ENCODE measurements around the gene SEMA6D.

SEMA6D gene

DNA sequence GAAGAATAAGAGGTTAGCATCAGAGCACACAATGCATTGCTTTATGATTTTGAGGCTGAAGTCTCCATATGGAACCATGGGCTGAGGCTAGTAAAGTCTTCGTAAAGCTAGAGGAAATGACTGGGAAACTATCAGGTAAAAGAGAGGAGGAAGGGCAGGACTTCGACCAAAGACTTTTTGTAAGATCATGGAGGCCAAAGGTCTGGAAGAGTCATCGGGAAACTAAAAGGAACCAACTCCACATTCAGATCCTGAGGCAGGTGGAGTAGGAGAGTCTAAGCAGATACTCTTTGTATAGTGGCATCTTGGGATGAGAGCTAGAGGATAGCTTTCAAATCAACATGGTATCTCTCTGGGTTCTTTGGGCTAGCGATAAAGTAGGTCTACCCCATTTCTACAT is 36.3 kb downstream of the SEMA6D start:
- no peaks in the 10 kb centered on the region for H3K36me3 ChIP-seq (ENCODE audit: control insufficient read depth, insufficient read depth, low read length)
- no peaks in the 10 kb centered on the region for H3K4me1 ChIP-seq (ENCODE audit: control insufficient read depth, insufficient read depth, low read length)
- no peak overlapping the region for H3K27ac ChIP-seq (ENCODE audit: low read depth, low read length)
- H3K9ac ChIP-seq (ENCODE audit: low read length), result no peak overlapping the region
- no peak overlapping the region for H3K4me3 ChIP-seq (ENCODE audit: low read length)
- no peaks in the 10 kb centered on the region for H3K27me3 ChIP-seq (ENCODE audit: control insufficient read depth, insufficient read depth, low read length)

DNA sequence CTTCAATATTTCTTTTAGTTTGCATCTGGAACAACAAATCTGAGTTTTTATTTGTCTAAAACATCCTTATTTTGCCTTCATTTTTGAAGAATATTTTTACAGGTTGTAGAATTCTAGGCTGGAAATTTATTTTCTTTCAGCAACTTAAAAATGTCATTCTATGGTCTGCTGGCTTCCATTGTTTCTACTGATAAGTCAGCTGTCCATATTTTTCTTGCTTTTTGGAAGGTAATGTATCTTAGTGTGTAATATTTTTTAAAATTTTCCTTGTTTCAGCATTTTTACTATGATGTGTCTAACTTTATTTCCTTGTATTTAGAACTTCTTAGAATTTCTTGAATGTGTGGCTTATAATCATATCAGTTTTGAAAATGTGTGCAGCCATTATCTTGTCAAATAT is 37.0 kb downstream of the SEMA6D start:
- no peaks in the 10 kb centered on the region for H3K36me3 ChIP-seq (ENCODE audit: control insufficient read depth, insufficient read depth, low read length)
- no peaks in the 10 kb centered on the region for H3K4me1 ChIP-seq (ENCODE audit: control insufficient read depth, insufficient read depth, low read length)
- H3K9ac ChIP-seq (ENCODE audit: low read length), result no peak overlapping the region
- no peaks in the 10 kb centered on the region for H3K27me3 ChIP-seq (ENCODE audit: control insufficient read depth, insufficient read depth, low read length)
- no peak overlapping the region for H3K4me3 ChIP-seq (ENCODE audit: low read length)
- H3K27ac ChIP-seq (ENCODE audit: low read depth, low read length), result no peak overlapping the region

DNA sequence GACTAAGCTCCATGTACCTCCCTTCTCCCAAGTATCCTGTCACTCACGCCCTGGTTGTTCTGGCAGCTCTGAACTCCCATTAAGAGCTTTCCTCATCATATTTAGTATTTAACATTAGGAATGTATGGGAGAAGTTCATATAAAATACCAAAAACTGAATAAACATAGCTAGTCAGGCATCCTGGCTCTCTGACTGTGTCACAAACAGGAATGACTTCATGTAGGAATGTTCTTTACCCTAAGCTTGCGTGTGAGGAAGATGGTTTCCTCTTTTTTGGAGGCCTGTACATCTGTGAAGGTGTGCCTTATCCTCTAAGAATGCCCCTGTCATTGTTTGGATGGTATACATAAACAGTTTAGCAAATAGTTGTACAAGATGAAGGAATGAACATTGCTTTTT is 38.6 kb downstream of the SEMA6D start:
- Histone ChIP-seq H3K27ac (ENCODE audit: low read depth, low read length) (no peak overlapping the region), H3K9ac (ENCODE audit: low read length) (no peak overlapping the region), H3K4me3 (ENCODE audit: low read length) (no peak overlapping the region), H3K4me1 (ENCODE audit: control insufficient read depth, insufficient read depth, low read length) (no peaks in the 10 kb centered on the region), H3K27me3 (ENCODE audit: control insufficient read depth, insufficient read depth, low read length) (no peaks in the 10 kb centered on the region), H3K36me3 (ENCODE audit: control insufficient read depth, insufficient read depth, low read length) (no peaks in the 10 kb centered on the region)

DNA sequence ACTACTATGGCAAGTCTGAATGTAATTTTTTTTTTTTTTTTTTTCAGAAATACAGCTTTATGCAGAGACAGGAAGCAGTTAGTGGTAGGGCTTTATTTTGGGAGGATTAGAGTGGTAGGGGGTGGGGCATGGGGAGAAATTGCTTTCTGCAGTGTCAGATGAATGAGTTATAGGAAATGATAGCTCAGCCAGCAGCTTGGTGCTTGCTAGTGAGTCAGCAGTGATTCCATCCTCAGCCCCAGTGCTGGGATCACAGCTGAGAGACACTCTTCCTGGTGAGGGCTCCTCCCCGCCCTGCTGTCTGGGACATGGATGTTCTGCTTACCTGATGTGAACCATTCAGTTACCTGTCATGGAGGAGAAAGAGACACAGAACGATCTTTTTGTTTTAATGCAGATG is 39.6 kb downstream of the SEMA6D start:
- Histone ChIP-seq H3K9ac (ENCODE audit: low read length) (no peak overlapping the region), H3K36me3 (ENCODE audit: control insufficient read depth, insufficient read depth, low read length) (no peaks in the 10 kb centered on the region), H3K4me3 (ENCODE audit: low read length) (no peak overlapping the region), H3K27ac (ENCODE audit: low read depth, low read length) (no peak overlapping the region), H3K27me3 (ENCODE audit: control insufficient read depth, insufficient read depth, low read length) (no peaks in the 10 kb centered on the region), H3K4me1 (ENCODE audit: control insufficient read depth, insufficient read depth, low read length) (no peaks in the 10 kb centered on the region)

DNA sequence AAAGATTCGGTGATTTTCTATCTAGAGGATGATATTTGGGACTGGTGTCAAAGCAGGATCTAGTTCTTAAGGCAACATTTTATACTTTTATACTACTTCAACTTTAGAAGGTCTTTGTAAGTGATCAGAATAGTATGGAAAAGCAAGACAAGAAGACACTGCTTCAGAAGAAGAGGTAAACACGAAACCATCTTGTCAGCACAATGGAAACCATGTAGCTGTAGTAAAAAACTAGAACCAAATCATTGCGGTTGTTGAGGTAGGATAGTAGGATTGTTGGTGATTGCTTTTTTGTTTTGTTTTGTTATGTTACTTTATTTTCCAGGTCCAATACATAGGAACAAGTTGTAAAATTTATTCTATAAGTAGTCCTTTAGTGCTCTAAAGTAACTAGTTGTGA is 40.0 kb downstream of the SEMA6D start:
- no peak overlapping the region for H3K27ac ChIP-seq (ENCODE audit: low read depth, low read length)
- H3K4me3 ChIP-seq (ENCODE audit: low read length), result no peak overlapping the region
- H3K36me3 ChIP-seq (ENCODE audit: control insufficient read depth, insufficient read depth, low read length), result no peaks in the 10 kb centered on the region

DNA sequence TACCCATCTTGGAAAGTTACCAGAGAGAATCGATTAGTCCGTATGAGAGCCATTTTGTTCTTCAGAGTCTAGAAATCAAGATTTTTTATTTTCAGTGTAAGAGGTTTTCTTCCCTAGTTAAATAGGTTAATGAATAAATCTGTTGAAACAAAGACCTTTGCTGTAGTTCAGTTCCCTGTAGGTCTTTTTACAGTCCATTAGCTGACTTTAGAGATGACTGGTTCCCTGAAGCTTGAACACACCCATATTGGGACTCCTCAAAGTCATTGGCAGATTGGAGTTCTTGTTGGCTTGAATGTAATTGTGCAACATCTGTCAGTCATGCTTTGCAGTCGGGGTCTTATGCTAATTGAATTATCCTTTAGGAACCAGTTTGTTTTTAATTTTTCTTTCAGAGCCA is 45.3 kb downstream of the SEMA6D start:
- Histone ChIP-seq H3K27me3 (ENCODE audit: control insufficient read depth, insufficient read depth, low read length) (no peaks in the 10 kb centered on the region), H3K36me3 (ENCODE audit: control insufficient read depth, insufficient read depth, low read length) (peaks cover 2% of the 10 kb centered on the region), H3K9ac (ENCODE audit: low read length) (no peak overlapping the region), H3K4me3 (ENCODE audit: low read length) (no peak overlapping the region), H3K27ac (ENCODE audit: low read depth, low read length) (no peak overlapping the region), H3K4me1 (ENCODE audit: control insufficient read depth, insufficient read depth, low read length) (no peaks in the 10 kb centered on the region)

More for the DNA sequence above, 40.0 kb downstream of the SEMA6D start:
- H3K4me1 ChIP-seq (ENCODE audit: control insufficient read depth, insufficient read depth, low read length), result no peaks in the 10 kb centered on the region
- H3K9ac ChIP-seq (ENCODE audit: low read length), result no peak overlapping the region
- H3K27me3 ChIP-seq (ENCODE audit: control insufficient read depth, insufficient read depth, low read length), result no peaks in the 10 kb centered on the region

DNA sequence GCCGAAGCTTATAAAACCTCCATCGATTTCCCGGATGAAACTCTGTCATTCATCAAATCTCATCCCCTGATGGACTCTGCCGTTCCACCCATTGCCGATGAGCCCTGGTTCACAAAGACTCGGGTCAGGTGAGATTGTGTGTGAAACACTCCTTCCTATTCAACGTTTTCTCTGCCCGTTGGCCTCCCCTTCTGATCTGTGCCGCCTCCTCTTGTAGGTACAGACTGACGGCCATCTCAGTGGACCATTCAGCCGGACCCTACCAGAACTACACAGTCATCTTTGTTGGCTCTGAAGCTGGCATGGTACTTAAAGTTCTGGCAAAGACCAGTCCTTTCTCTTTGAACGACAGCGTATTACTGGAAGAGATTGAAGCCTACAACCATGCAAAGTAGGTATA is 47.4 kb downstream of the SEMA6D start:
- peaks cover 2% of the 10 kb centered on the region for H3K36me3 ChIP-seq (ENCODE audit: control insufficient read depth, insufficient read depth, low read length)
- no peak overlapping the region for H3K9ac ChIP-seq (ENCODE audit: low read length)
- no peak overlapping the region for H3K27ac ChIP-seq (ENCODE audit: low read depth, low read length)
- H3K4me1 ChIP-seq (ENCODE audit: control insufficient read depth, insufficient read depth, low read length), result no peaks in the 10 kb centered on the region
- H3K4me3 ChIP-seq (ENCODE audit: low read length), result no peak overlapping the region
- H3K27me3 ChIP-seq (ENCODE audit: control insufficient read depth, insufficient read depth, low read length), result no peaks in the 10 kb centered on the region

DNA sequence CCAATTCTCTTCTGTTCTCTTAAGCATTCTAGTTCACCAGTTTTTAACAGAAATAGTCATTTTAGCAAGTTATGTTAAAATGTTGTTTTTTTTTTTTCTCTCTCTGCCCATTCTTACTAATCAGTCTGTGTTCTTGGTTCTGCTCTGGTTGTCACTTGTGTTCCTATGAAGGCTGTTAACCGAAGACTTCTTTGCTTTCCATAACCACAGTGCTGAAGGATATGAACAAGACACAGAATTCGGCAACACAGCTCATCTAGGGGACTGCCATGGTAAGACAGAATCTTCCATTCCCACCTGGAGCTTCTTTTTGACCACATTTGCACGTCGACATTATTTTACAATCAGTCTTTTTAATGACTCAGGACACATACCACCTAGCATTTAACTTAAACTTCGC is 49.1 kb downstream of the SEMA6D start:
- H3K27me3 ChIP-seq (ENCODE audit: control insufficient read depth, insufficient read depth, low read length), result no peaks in the 10 kb centered on the region
- no peak overlapping the region for H3K27ac ChIP-seq (ENCODE audit: low read depth, low read length)
- H3K4me3 ChIP-seq (ENCODE audit: low read length), result no peak overlapping the region
- H3K9ac ChIP-seq (ENCODE audit: low read length), result no peak overlapping the region
- H3K36me3 ChIP-seq (ENCODE audit: control insufficient read depth, insufficient read depth, low read length), result peaks cover 10% of the 10 kb centered on the region
- no peaks in the 10 kb centered on the region for H3K4me1 ChIP-seq (ENCODE audit: control insufficient read depth, insufficient read depth, low read length)

DNA sequence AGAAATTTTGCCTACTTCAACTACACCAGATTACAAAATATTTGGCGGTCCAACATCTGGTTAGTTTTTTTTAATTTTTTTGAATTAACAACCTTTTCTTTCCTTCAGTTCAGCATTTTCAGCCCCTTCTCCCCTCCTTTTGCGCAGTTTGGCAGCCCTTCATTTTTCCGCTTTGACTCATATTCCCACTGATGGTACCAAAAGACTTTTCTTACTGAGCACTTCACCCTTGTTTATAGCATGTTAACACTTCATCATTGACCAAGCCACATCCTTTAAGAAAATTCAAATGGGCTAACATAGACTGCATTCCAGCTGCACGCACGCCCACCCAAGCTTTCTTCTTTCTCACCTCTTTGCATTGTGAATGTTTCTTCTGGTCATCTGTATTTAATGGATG is 49.7 kb downstream of the SEMA6D start:
- no peak overlapping the region for H3K4me3 ChIP-seq (ENCODE audit: low read length)
- H3K27me3 ChIP-seq (ENCODE audit: control insufficient read depth, insufficient read depth, low read length), result no peaks in the 10 kb centered on the region
- H3K9ac ChIP-seq (ENCODE audit: low read length), result no peak overlapping the region
- no peak overlapping the region for H3K27ac ChIP-seq (ENCODE audit: low read depth, low read length)
- no peaks in the 10 kb centered on the region for H3K4me1 ChIP-seq (ENCODE audit: control insufficient read depth, insufficient read depth, low read length)
- H3K36me3 ChIP-seq (ENCODE audit: control insufficient read depth, insufficient read depth, low read length), result peaks cover 10% of the 10 kb centered on the region

DNA sequence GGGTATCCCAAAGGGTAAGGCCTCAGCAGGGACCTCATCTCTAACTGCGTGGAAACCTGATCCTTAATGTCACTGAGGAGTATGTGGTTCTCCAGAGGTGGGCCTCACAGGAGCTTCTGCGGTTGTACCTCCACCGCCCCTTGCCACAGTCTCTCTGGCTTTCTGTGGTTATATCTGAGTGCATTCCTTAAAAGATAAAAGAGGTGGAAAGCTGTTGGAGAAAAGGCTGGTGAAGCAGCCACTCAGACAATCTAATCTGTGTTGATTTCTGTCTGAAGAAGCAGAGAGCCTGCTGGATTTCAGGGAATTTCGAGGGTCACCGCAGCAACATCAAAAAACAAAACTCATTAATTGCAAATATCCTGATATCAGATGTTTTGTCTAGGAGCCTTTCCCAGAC is 51.4 kb downstream of the SEMA6D start:
- no peak overlapping the region for H3K27ac ChIP-seq (ENCODE audit: low read depth, low read length)
- no peak overlapping the region for H3K4me3 ChIP-seq (ENCODE audit: low read length)
- peaks cover 10% of the 10 kb centered on the region for H3K36me3 ChIP-seq (ENCODE audit: control insufficient read depth, insufficient read depth, low read length)
- H3K27me3 ChIP-seq (ENCODE audit: control insufficient read depth, insufficient read depth, low read length), result no peaks in the 10 kb centered on the region
- H3K9ac ChIP-seq (ENCODE audit: low read length), result no peak overlapping the region
- no peaks in the 10 kb centered on the region for H3K4me1 ChIP-seq (ENCODE audit: control insufficient read depth, insufficient read depth, low read length)

DNA sequence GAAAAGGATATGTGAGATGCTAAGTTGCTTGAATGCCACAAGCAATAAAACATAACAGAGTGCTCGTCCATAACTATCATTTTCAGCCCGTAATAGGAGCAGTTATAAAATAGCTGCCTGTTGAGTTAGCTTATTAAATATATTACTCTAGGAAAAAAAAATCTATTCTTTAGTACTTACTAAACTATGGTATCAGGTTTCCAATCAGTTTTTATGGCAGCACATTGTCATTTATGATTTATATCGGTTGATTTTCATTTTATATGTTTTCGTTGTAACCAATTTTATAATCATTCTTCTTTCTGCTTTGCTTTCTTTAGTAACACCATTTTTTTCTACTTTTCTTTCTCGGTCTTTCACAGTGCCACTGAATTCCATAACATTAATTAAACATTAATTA is 51.9 kb downstream of the SEMA6D start:
- no peak overlapping the region for H3K9ac ChIP-seq (ENCODE audit: low read length)
- peaks cover 10% of the 10 kb centered on the region for H3K36me3 ChIP-seq (ENCODE audit: control insufficient read depth, insufficient read depth, low read length)
- no peaks in the 10 kb centered on the region for H3K4me1 ChIP-seq (ENCODE audit: control insufficient read depth, insufficient read depth, low read length)
- no peak overlapping the region for H3K27ac ChIP-seq (ENCODE audit: low read depth, low read length)
- H3K4me3 ChIP-seq (ENCODE audit: low read length), result no peak overlapping the region
- no peaks in the 10 kb centered on the region for H3K27me3 ChIP-seq (ENCODE audit: control insufficient read depth, insufficient read depth, low read length)

DNA sequence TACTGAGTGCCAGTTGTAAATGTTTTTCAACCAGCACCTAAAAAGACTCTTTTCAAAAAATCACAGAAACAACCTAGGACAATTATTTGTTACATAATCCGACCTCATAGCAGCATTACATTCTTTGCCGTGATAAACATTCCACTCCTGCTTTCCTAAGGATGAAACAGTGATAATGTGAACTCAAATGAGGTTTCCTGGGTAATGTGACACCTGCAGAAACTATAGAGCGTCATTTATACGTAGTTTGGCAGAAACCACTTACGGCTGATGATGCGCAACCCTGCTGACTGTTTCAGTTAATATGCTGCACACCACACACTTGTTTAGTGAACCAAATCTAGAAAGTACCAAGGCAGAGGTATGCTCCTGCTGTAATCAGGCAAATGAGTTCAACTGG is 55.8 kb downstream of the SEMA6D start:
- Histone ChIP-seq H3K27ac (ENCODE audit: low read depth, low read length) (no peak overlapping the region), H3K4me3 (ENCODE audit: low read length) (no peak overlapping the region), H3K9ac (ENCODE audit: low read length) (no peak overlapping the region), H3K27me3 (ENCODE audit: control insufficient read depth, insufficient read depth, low read length) (no peaks in the 10 kb centered on the region), H3K4me1 (ENCODE audit: control insufficient read depth, insufficient read depth, low read length) (no peaks in the 10 kb centered on the region), H3K36me3 (ENCODE audit: control insufficient read depth, insufficient read depth, low read length) (peaks cover 8% of the 10 kb centered on the region)

DNA sequence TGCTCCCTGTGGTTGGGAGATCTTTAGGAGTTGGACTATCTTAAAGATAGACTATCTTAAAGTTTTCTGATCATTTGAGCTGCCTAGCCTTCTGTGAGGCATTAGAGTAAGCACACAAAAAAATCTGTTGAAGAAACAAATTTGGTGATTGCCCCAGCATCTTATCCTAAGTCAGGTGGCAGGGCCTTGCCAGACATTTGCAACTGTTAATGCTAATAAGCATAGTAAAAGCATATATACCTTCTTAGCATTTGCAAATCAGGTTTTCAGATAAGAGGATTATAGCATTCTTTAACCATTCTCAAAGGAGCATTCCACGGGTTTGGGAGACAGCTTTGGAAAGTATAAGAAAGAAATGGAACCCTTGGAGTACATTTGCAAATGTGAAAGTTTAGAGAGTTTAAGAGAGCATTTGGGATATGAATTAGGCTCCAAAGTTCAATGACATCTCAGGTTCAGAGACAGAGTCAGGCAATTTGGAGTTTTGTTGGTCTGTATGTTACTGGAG is 61.0 kb downstream of the SEMA6D start:
- Histone ChIP-seq H3K4me1 (ENCODE audit: control insufficient read depth, insufficient read depth, low read length) (no peaks in the 10 kb centered on the region), H3K9ac (ENCODE audit: low read length) (no peak overlapping the region), H3K36me3 (ENCODE audit: control insufficient read depth, insufficient read depth, low read length) (no peaks in the 10 kb centered on the region), H3K27ac (ENCODE audit: low read depth, low read length) (no peak overlapping the region), H3K27me3 (ENCODE audit: control insufficient read depth, insufficient read depth, low read length) (no peaks in the 10 kb centered on the region), H3K4me3 (ENCODE audit: low read length) (no peak overlapping the region)

Measured in rectal smooth muscle tissue (tissue), 1 donor.